Trophoblast cell (in vitro differentiated cells and primary cell): ENCODE measurements around the gene SLC25A23.

Experiments used
- DNase-seq, 2 donors: peaks; one replicate each; pipeline ENCODE4 v3.0.0-alpha.2; 2016
- H2AFZ ChIP-seq: 2 replicates; pipeline ENCODE4 v1.6.1; 2013; ENCODE audit warnings: low read length, moderate library complexity, mild to moderate bottlenecking; ENCODE audit not compliant: insufficient read depth, poor library complexity
- H2AK5ac ChIP-seq: 2 replicates; pipeline ENCODE4 v1.6.1; 2013; ENCODE audit warnings: mild to moderate bottlenecking, low read length
- H2BK120ac ChIP-seq: 2 replicates; pipeline ENCODE4 v1.6.1; 2013; ENCODE audit warnings: low read length, mild to moderate bottlenecking, moderate library complexity; ENCODE audit not compliant: insufficient read depth, poor library complexity
- H2BK12ac ChIP-seq: 2 replicates; pipeline ENCODE4 v1.6.1; 2013; ENCODE audit warnings: mild to moderate bottlenecking, low read length, moderate library complexity
- H2BK5ac ChIP-seq: 2 replicates; pipeline ENCODE4 v1.6.1; 2013; ENCODE audit warnings: low read length, low read depth, moderate library complexity, mild to moderate bottlenecking; ENCODE audit not compliant: poor library complexity
- H3K14ac ChIP-seq: 2 replicates; pipeline ENCODE4 v1.6.1; 2013; ENCODE audit warnings: mild to moderate bottlenecking, low read length
- H3K18ac ChIP-seq: 2 replicates; pipeline ENCODE4 v1.6.1; 2013; ENCODE audit warnings: mild to moderate bottlenecking, low read length
- H3K23ac ChIP-seq: 2 replicates; pipeline ENCODE4 v1.6.1; 2013; ENCODE audit warnings: low read length
- H3K27ac ChIP-seq: 2 replicates; pipeline ENCODE4 v1.5.1; 2013; ENCODE audit warnings: low read depth, mild to moderate bottlenecking, inconsistent platforms, low read length, moderate library complexity
- H3K27me3 ChIP-seq: 2 replicates; pipeline ENCODE4 v1.6.1; 2013; ENCODE audit warnings: inconsistent platforms, mild to moderate bottlenecking, low read length, moderate library complexity; ENCODE audit not compliant: insufficient read depth
- H3K36me3 ChIP-seq, 2 experiments: 1 replicate in 1 of 2; 2 replicates in 1 of 2; pipeline ENCODE4 v1.6.1; 2013; ENCODE audit warnings: low read length in 2 of 2, mild to moderate bottlenecking in 2 of 2, moderate library complexity in 1 of 2; ENCODE audit not compliant: insufficient read depth in 2 of 2, control insufficient read depth in 1 of 2
- H3K4ac ChIP-seq: 2 replicates; pipeline ENCODE4 v1.6.1; 2013; ENCODE audit warnings: low read depth, mild to moderate bottlenecking, low read length, moderate library complexity
- H3K4me1 ChIP-seq, 2 experiments: 1 replicate in 1 of 2; 2 replicates in 1 of 2; pipeline ENCODE4 v1.6.1; 2013; ENCODE audit warnings: low read length in 2 of 2, mild to moderate bottlenecking in 2 of 2, moderate library complexity in 1 of 2; ENCODE audit not compliant: insufficient read depth in 2 of 2, control insufficient read depth in 1 of 2
- H3K4me2 ChIP-seq: 2 replicates; pipeline ENCODE4 v1.6.1; 2013; ENCODE audit warnings: inconsistent platforms, mild to moderate bottlenecking, low read length, moderate library complexity
- H3K4me3 ChIP-seq: 2 replicates; pipeline ENCODE4 v1.5.1; 2013; ENCODE audit warnings: mild to moderate bottlenecking, low read depth, low read length, inconsistent platforms
- H3K79me1 ChIP-seq: one replicate; pipeline ENCODE4 v1.6.1; 2013; ENCODE audit warnings: low read length
- H3K79me2 ChIP-seq: 2 replicates; pipeline ENCODE4 v1.6.1; 2013; ENCODE audit warnings: low read length, mild to moderate bottlenecking; ENCODE audit not compliant: control insufficient read depth, insufficient read depth, poor library complexity
- H3K9ac ChIP-seq: 2 replicates; pipeline ENCODE4 v1.6.1; 2013; ENCODE audit warnings: mild to moderate bottlenecking, low read length
- H3K9me3 ChIP-seq: 2 replicates; pipeline ENCODE4 v1.6.1; 2013; ENCODE audit warnings: low read depth, mild to moderate bottlenecking, control low read depth, inconsistent platforms, low read length; ENCODE audit not compliant: insufficient read depth
- H4K12ac ChIP-seq: 2 replicates; pipeline ENCODE4 v1.6.1; 2013; ENCODE audit warnings: low read depth, mild to moderate bottlenecking, low read length, moderate library complexity
- H4K8ac ChIP-seq: 2 replicates; pipeline ENCODE4 v1.6.1; 2013; ENCODE audit warnings: low read depth, mild to moderate bottlenecking, low read length, moderate library complexity
- H4K91ac ChIP-seq: one replicate; pipeline ENCODE4 v1.6.1; 2013; ENCODE audit warnings: low read depth, mild to moderate bottlenecking, low read length, moderate library complexity
- WGBS: extraction: QIAGEN DNeasy Blood & Tissue Kit; methylation state at CpG from one replicate; pipeline ENCODE4 v1.1.7; 2013; ENCODE audit warnings: missing lambda C conversion rate; ENCODE audit not compliant: insufficient read length, insufficient coverage; ENCODE audit errors: extremely low coverage; 5-methylcytosine and 5-hydroxymethylcytosine counted together

Gene SLC25A23

GRCh38 chr19:6446452-6446851 lies 13.1 kb downstream of the SLC25A23 start:
- Histone ChIP-seq H3K9me3 (no peaks in the 10 kb centered on the region), H3K4me1 (no peaks in the 10 kb centered on the region), H3K4ac (no peak overlapping the region), H2AK5ac (no peak overlapping the region), H3K23ac (no peak overlapping the region), H2BK5ac (no peak overlapping the region), H2BK120ac (no peak overlapping the region), H3K79me1 (no peaks in the 10 kb centered on the region), H3K79me2 (no peaks in the 10 kb centered on the region), H3K4me3 (no peak overlapping the region), H2AFZ (no peak overlapping the region), H3K27ac (no peak overlapping the region), H3K9ac (no peak overlapping the region), H4K91ac (no peak overlapping the region), H3K18ac (no peak overlapping the region), H2BK12ac (no peak overlapping the region), H4K8ac (no peak overlapping the region), H3K36me3 (no peaks in the 10 kb centered on the region), H3K27me3 (no peaks in the 10 kb centered on the region), H3K14ac (no peak overlapping the region), H4K12ac (no peak overlapping the region), H3K4me2 (no peak overlapping the region)
- DNase-seq = no peak
- WGBS = no CpG with 5 or more reads among the region's 3 CpGs

GRCh38 chr19:6443986-6444385 lies 15.6 kb downstream of the SLC25A23 start:
- Histone ChIP-seq H3K4ac (no peak overlapping the region), H4K12ac (no peak overlapping the region), H3K9ac (no peak overlapping the region), H3K4me3 (no peak overlapping the region), H3K23ac (no peak overlapping the region), H2AFZ (no peak overlapping the region), H2AK5ac (no peak overlapping the region), H3K79me2 (no peaks in the 10 kb centered on the region), H3K79me1 (no peaks in the 10 kb centered on the region), H2BK120ac (no peak overlapping the region), H3K4me2 (no peak overlapping the region), H3K4me1 (no peaks in the 10 kb centered on the region), H4K8ac (no peak overlapping the region), H3K14ac (no peak overlapping the region), H2BK5ac (no peak overlapping the region), H3K27ac (no peak overlapping the region), H3K36me3 (no peaks in the 10 kb centered on the region), H3K27me3 (no peaks in the 10 kb centered on the region), H3K18ac (no peak overlapping the region), H3K9me3 (no peaks in the 10 kb centered on the region), H4K91ac (no peak overlapping the region), H2BK12ac (no peak overlapping the region)
- no CpG with 5 or more reads among the region's 13 CpGs for WGBS
- DNase-seq = no peak

- Histone ChIP-seq H4K12ac (no peak overlapping the region), H2AK5ac (no peak overlapping the region), H3K9me3 (no peaks in the 10 kb centered on the region), H3K9ac (no peak overlapping the region), H3K79me1 (no peaks in the 10 kb centered on the region), H3K79me2 (no peaks in the 10 kb centered on the region), H3K4me1 (no peaks in the 10 kb centered on the region), H2AFZ (no peak overlapping the region), H2BK5ac (no peak overlapping the region), H3K4ac (no peak overlapping the region), H3K4me3 (no peak overlapping the region), H2BK120ac (no peak overlapping the region), H4K91ac (no peak overlapping the region), H2BK12ac (no peak overlapping the region), H3K27ac (no peak overlapping the region), H3K36me3 (no peaks in the 10 kb centered on the region), H4K8ac (no peak overlapping the region), H3K14ac (no peak overlapping the region), H3K27me3 (no peaks in the 10 kb centered on the region), H3K18ac (no peak overlapping the region), H3K4me2 (no peak overlapping the region), H3K23ac (no peak overlapping the region)
- no CpG with 5 or more reads among the region's 13 CpGs for WGBS
- no peak for DNase-seq
These were observed 17.4 kb downstream of the SLC25A23 start for GRCh38 chr19:6442087-6442688.

- Histone ChIP-seq H4K12ac (no peak overlapping the region), H2BK12ac (no peak overlapping the region), H3K4ac (no peak overlapping the region), H2BK5ac (no peak overlapping the region), H2AK5ac (no peak overlapping the region), H3K36me3 (no peaks in the 10 kb centered on the region), H3K27ac (no peak overlapping the region), H2BK120ac (no peak overlapping the region), H3K23ac (no peak overlapping the region), H3K27me3 (no peaks in the 10 kb centered on the region), H3K4me3 (no peak overlapping the region), H3K9ac (no peak overlapping the region), H3K14ac (no peak overlapping the region), H3K79me1 (no peaks in the 10 kb centered on the region), H3K9me3 (no peaks in the 10 kb centered on the region), H3K4me2 (no peak overlapping the region), H3K4me1 (no peaks in the 10 kb centered on the region), H2AFZ (no peak overlapping the region), H3K18ac (no peak overlapping the region), H4K8ac (no peak overlapping the region), H4K91ac (no peak overlapping the region), H3K79me2 (no peaks in the 10 kb centered on the region)
- WGBS = no CpG with 5 or more reads among the region's 3 CpGs
- no peak for DNase-seq
These were observed 18.7 kb downstream of the SLC25A23 start for GRCh38 chr19:6440905-6441304.
